Ovary (tissue), 9 donors: ENCODE results near the gene FGGY. TPM values are rescaled to one million over a fixed set of nuclear protein-coding genes. Genes with fewer than 3 reads are reported as not detected.
A peak's percentile ranks its signal among the peaks of the same experiment; 100 is the strongest.

Experiments used
- DNase-seq, 5 donors: peaks; one replicate each; pipeline ENCODE4 v3.0.0-alpha.2; 2019 to 2020
- H3K27ac ChIP-seq, 2 donors: fragments of 200-600 bp; one replicate each; pipeline versions ENCODE4 v1.5.1 to v1.8.0; 2019 to 2022
- H3K27me3 ChIP-seq: fragments of 200-600 bp; one replicate; pipeline ENCODE4 v1.8.0; 2022
- H3K36me3 ChIP-seq: fragments of 200-600 bp; sonication (generic); one replicate; pipeline ENCODE4 v1.5.1; 2019
- H3K4me1 ChIP-seq: one replicate; pipeline ENCODE4 v1.8.1; 2013; ENCODE audit warnings: mild to moderate bottlenecking, moderate library complexity; ENCODE audit not compliant: insufficient read depth
- H3K4me3 ChIP-seq: fragments of 200-600 bp; sonication (generic); one replicate; pipeline ENCODE4 v1.5.1; 2017
- H3K9me3 ChIP-seq, 2 donors: fragments of 200-600 bp in 1 of 2; sonication (generic) in 1 of 2; one replicate each; pipeline versions ENCODE4 v1.5.1 to v1.8.1; 2013 to 2019; ENCODE audit warnings: mild to moderate bottlenecking in 1 of 2, moderate library complexity in 1 of 2
- CTCF ChIP-seq, 3 donors: fragments of 450-650 bp in 2 of 3; fragments of 200-600 bp in 1 of 3; IDR thresholded peaks; one replicate each; pipeline versions ENCODE4 v1.5.1 to v1.8.0; 2016 to 2022; ENCODE audit warnings: antibody characterized with exemption in 3 of 3, mild to moderate bottlenecking in 1 of 3
- EP300 ChIP-seq: sonication (generic); formaldehyde crosslinking; IDR thresholded peaks from one replicate; pipeline ENCODE4 v1.6.1; 2017; ENCODE audit warnings: antibody characterized with exemption
- POLR2A ChIP-seq: fragments of 450-650 bp; IDR thresholded peaks from one replicate; pipeline ENCODE4 v1.6.1; 2017; ENCODE audit warnings: antibody characterized with exemption, mild to moderate bottlenecking, moderate library complexity
- WGBS, 3 donors: extraction: QIAGEN DNeasy Blood & Tissue Kit in 1 of 3; methylation state at CpG; one replicate each; pipeline versions ENCODE4 v1.1.5 to v1.1.7; 2013 to 2017; 5-methylcytosine and 5-hydroxymethylcytosine counted together
- intact Hi-C, 4 donors: fragments of 100-400 bp; cut with DNase I; formaldehyde crosslinking; loops; one replicate each; pipeline versions ENCODE4 v1.11.0 to v1.15.1; 2022 to 2023
- polyA plus RNA-seq, 2 donors: library from polyadenylated mRNA; stranded (reverse); fragments of 200-250 nt in 1 of 2; fragments of 350-450 nt in 1 of 2; fragmentation: Illumina TruSeq in 1 of 2; extraction: RNeasy Lipid Tissue Mini Kit (QIAGEN cat#74804) in 1 of 2; gene quantifications; one replicate each; pipeline ENCODE4 v1.2.3, GENCODE V29; 2013 to 2014
- total RNA-seq, 7 donors: library from RNA; depleted of rRNA in 2 of 7; stranded (reverse); fragments of >200 nt in 2 of 7; fragmentation: NEBNext Ultra II Directional in 3 of 7; extraction: Animal tissue kit (Norgen Biotek cat#: 25700) in 3 of 7; gene quantifications; one replicate each; pipeline versions ENCODE4 v1.1.0 to v1.2.4, GENCODE V29; 2016 to 2023
- donor health status: DM: no; HTN: no; CAD: no; lungs with moderate emphysema.
- donor health status: DM: no; HTN: no; CAD: no.
- donor health status: Bipolar disorder and iron deficiency.
- donor health status: DM: yes; HTN: yes; CAD: no.
- donor health status: DM: no; HTN: no; CAD: no.
- donor health status: DM: yes; HTN: yes; CAD: no.

The FGGY gene
- total and polyA plus RNA-seq, 9 donors, result 7.9 to 62.0 (median 44.7) TPM

- intact Hi-C loops, result loop anchor here in 1 of 4 donors (10.0 kb wide), 1 partner anchor 124 kb away; no protein-coding TSS in a partner anchor
- 92 to 98% (median 96%) methylated on average over 3 of the region's 3 CpGs for WGBS, 3 donors
Measured at GRCh38 chr1:59390307-59390706, 93.4 kb downstream of the FGGY start.

GRCh38 chr1:59391212-59392179, 94.6 kb downstream of the FGGY start:
- no peaks in the 10 kb centered on the region for H3K36me3 ChIP-seq
- H3K4me3 ChIP-seq, result no peak overlapping the region
- peaks cover 14% of the 10 kb centered on the region for H3K4me1 ChIP-seq
- WGBS, 3 donors, result 48 to 54% (median 51%) methylated on average over 7 of the region's 7 CpGs
- no peak for DNase-seq
- no peaks in the 10 kb centered on the region for H3K9me3 ChIP-seq
- H3K27ac ChIP-seq, result peak overlapping the region in 1 of 2 donors; percentile 87
- intact Hi-C loops, result loop anchor here in 1 of 4 donors (10.0 kb wide), 1 partner anchor 123 kb away; no protein-coding TSS in a partner anchor
- no peaks in the 10 kb centered on the region for H3K27me3 ChIP-seq
- TF ChIP-seq CTCF (IDR thresholded peaks at IDR 0.05) (no peak), POLR2A (no peak), EP300 (no peak)

More at GRCh38 chr1:59390307-59390706, 93.4 kb downstream of the FGGY start:
- Histone ChIP-seq H3K4me1 (peaks cover 14% of the 10 kb centered on the region), H3K27ac (no peak overlapping the region), H3K27me3 (no peaks in the 10 kb centered on the region), H3K4me3 (no peak overlapping the region), H3K9me3 (no peaks in the 10 kb centered on the region), H3K36me3 (no peaks in the 10 kb centered on the region)
- no peak for DNase-seq
- TF ChIP-seq POLR2A, result no peak

DNA sequence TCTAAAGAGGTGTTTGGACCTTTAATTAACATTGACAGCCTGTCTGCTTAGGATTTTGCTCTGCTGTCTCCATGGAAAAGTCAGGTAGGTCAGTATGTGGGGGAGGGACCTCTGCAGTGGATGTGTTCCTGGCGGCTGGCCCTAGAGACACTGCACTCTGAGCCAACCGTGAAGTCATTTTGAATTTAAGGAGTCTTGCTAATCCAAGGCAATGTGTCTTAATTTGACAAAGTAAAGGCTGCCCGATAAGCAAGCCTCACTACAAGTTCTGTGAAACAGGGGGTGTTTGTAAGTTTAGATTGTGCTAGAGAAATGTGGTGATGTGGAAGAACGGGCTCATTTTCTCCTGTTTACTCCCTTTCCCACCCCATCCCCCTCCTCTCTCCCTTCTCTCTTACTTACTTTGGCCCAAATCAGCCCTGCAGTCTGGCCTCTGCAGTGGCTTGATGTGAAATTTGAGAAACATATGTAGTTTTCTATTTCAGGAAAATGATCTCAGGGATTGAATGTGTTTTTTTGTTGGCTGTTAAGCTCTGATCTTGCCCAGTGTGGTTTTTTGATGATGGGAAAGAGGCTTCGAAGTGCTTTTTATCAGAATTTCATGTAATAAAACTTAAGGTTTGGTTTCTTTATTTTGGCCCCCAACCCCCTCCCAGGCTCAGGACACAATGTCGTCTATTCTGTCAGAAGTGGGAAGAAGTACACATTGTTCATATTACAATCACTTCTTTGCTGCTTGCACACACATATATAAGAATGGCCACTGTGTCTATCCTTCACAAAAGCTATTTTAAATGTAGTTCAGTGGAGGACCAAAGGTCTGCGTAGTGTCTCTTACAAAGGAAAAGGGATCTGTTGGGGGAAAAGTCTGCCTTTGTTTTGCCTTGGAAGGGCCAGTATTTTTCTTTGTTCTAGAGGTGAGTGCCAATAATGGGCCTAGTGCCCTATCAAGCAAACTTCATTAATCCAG, 96.6 kb downstream of the FGGY start:
- Histone ChIP-seq H3K4me1 (peaks cover 14% of the 10 kb centered on the region), H3K36me3 (no peaks in the 10 kb centered on the region), H3K4me3 (no peak overlapping the region), H3K9me3 (no peaks in the 10 kb centered on the region), H3K27ac (peak overlapping the region; percentile 27 to 87), H3K27me3 (no peaks in the 10 kb centered on the region)
- TF ChIP-seq EP300, result no peak
- no peak for TF ChIP-seq POLR2A
- TF ChIP-seq CTCF (IDR thresholded peaks at IDR 0.05), result no peak
- intact Hi-C loops, result loop anchor here in 1 of 4 donors (10.0 kb wide), 1 partner anchor 121 kb away; no protein-coding TSS in a partner anchor
- WGBS, 3 donors, result 13 to 17% (median 15%) methylated on average over 7 of the region's 7 CpGs
- DNase-seq, result peak; percentile 85 to 92 (median 89)

GRCh38 chr1:59394706-59395425, 98.0 kb downstream of the FGGY start:
- WGBS, 3 donors, result 91 to 97% (median 96%) methylated on average over 6 of the region's 6 CpGs
- intact Hi-C loops, result loop anchor here in 1 of 4 donors (10.0 kb wide), 1 partner anchor 120 kb away; no protein-coding TSS in a partner anchor
- TF ChIP-seq CTCF (IDR thresholded peaks at IDR 0.05), result no peak
- TF ChIP-seq EP300, result no peak
- TF ChIP-seq POLR2A, result no peak

More at GRCh38 chr1:59394706-59395425, 98.0 kb downstream of the FGGY start:
- Histone ChIP-seq H3K9me3 (no peaks in the 10 kb centered on the region), H3K36me3 (no peaks in the 10 kb centered on the region), H3K4me3 (no peak overlapping the region), H3K27ac (peak overlapping the region in 1 of 2 donors; percentile 87), H3K4me1 (peaks cover 14% of the 10 kb centered on the region), H3K27me3 (no peaks in the 10 kb centered on the region)
- no peak for DNase-seq
